ENCODE measurements around the gene HOXA7. TPM values are rescaled to one million over a fixed set of nuclear protein-coding genes. Genes with fewer than 3 reads are reported as not detected.

The HOXA7 gene
- total RNA-seq, 4 donors from 2014 or later, result 2.8 to 4.3 (median 3.6) TPM

DNA sequence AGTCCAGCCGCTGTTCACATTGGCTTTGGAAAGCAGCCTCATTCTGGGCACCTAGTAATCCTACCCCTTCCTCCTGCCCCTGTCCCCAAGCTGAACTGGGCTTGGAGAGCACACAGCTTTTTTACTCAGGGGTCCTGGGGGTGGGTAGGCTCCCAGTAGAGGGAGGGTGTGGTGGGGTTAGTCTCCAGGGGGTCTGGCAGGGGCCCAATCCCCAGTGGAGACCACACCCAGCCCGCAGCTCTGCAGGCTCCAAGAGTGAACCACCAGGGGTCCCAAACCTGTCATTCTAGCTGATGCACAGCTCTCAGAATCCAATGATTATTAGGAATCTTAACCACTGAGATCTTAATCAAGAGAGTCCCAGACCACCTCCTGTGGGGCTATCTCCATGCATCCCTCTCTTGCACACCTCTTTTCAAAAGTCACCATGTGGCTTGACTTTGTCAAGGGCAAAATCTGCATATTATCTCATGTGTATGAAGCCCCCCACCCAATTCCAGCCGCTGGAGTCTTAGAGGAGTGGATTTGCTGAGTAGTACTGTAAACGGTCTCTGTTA lies 25.9 kb upstream of the HOXA7 start:
- TF ChIP-seq, protein P1, sequence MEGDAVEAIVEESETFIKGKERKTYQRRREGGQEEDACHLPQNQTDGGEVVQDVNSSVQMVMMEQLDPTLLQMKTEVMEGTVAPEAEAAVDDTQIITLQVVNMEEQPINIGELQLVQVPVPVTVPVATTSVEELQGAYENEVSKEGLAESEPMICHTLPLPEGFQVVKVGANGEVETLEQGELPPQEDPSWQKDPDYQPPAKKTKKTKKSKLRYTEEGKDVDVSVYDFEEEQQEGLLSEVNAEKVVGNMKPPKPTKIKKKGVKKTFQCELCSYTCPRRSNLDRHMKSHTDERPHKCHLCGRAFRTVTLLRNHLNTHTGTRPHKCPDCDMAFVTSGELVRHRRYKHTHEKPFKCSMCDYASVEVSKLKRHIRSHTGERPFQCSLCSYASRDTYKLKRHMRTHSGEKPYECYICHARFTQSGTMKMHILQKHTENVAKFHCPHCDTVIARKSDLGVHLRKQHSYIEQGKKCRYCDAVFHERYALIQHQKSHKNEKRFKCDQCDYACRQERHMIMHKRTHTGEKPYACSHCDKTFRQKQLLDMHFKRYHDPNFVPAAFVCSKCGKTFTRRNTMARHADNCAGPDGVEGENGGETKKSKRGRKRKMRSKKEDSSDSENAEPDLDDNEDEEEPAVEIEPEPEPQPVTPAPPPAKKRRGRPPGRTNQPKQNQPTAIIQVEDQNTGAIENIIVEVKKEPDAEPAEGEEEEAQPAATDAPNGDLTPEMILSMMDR (IDR thresholded peaks at IDR 0.05; ENCODE audit: low read depth), result no peak

DNA sequence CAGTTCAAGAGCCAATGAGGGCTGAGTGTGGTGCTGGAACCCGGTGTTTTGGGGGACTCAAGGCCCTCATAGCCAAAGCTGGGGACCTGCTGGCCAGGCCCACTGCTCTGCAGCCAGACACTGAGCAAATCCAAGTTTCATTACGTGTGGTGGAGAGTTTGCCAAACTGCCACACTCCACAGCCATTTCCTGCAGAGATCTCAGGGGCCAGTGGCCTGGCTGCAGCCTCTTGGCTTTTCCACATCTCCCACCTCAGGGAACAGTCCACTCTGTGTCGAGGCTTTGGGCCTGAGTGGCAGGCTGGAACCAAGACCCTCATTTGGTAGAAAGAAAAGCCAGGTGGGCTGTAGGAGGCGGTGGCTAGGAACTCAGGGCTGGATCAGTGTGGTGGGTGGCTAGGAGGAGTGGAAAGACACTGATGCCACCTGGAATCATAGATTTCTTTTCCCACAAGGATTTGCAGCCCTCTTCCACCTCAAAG lies 25.4 kb upstream of the HOXA7 start:
- TF ChIP-seq, protein P1 (IDR thresholded peaks at IDR 0.05; ENCODE audit: low read depth), result no peak

DNA sequence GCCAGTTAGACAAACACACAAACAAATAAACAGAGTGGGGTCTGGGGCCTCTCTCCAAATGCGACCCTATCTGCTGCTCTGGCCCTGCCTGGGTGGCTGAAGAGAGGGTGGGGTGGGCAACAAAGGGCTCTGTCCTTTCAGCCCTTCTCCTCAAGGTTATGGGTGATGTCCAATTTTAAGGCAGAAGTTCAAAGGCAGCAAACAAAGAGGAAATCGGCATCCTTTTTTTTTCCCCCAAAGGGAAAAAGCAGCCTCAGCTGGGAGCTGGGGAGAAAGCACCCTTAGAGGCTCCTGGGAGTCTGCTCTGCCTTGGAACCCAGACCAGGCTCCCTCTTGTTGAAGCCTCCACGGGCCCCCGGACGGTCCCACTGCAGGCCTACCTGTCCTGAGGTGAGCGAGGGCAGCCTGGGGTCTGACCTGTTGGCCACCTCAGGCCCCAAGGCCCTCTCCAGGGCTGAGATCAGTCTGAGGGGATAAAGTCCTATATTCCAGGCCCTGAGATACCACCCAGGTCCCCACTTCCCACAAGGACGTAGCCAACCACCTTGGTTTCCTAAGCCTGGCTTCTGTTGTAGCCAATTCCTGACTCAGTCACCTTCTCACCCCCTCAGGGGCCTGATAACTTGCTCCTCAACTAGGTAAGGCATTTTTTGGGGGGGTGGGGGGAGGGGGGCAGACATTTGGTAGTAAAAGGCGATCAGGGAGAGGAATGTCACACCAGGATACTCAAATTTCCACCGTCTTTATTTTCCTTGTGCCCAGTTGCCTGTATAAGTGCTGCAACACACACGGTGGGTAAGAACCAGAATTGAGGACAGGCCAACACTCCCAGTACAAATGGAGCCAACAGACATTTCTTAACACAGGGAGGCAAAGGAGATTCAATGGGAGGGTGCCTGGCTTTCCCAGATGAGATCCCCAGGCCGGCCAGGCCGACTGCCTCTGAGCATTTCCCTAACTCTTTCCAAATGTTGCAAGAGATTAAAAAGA lies 24.3 kb upstream of the HOXA7 start:
- TF ChIP-seq, protein P1 (IDR thresholded peaks at IDR 0.05; ENCODE audit: low read depth), result no peak

DNA sequence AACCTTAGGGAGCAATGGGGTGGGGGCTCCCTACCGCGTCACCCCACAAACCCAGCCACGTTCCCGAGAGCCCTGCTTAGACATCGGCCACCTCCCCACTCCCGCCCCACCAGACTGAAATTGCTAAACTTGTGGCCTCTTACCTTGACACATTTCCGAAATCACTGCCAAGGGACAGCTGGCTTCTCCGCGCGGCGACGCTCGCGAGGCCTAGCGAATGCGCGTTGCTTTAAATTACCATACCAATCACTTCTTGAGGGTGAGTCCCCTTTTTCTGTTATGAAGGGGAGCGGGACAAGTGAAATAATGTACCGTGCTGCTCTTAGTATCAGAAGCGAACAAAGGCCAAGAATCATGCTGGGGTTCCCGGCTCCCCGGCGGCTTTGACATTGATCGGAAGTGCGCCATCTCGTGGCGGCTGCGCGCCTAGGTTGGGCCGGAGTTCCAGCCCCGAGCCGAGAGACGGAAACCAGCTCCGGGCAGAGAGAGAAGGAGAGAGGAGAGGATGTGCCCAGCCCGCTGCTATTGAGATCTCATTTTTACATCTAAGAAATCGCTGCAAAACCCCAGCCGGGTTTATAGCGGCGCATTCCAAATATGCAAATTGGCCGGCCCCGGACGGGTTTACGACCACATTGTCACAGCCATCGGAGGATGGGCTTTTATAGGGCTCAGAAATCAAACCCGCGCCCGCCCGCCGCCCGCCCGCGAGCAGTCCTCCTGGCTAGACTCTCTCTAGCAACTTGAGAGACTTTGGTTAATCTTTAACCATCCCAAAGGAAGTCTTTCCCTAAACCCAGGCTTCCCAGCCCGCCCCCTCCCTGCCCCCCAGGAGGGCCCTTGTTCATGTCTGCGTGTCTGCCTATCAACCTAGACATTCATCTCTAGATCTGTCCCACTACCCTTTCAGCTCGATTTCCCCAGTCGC lies 23.3 kb upstream of the HOXA7 start:
- TF ChIP-seq, protein P1 (IDR thresholded peaks at IDR 0.05; ENCODE audit: low read depth), result no peak

DNA sequence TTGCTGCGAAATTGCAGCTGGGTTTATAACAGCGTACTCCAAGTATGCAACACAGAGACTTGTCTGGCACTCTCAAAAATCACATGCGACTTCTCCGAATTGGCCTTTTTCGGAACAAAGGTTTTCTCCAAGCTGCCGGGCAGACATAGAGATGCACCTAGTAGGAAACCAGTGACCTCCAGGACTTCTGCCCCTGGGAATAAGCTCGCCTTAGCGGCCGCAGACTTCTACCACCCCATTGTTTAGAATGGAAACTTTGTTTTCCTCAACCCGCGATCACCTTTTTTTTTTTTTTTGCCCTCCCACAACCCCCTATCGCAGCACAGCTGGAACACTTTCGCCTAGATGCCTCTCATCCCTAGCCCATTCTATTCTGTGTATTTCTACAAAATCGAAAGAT lies 22.6 kb upstream of the HOXA7 start:
- TF ChIP-seq, protein P1 (IDR thresholded peaks at IDR 0.05; ENCODE audit: low read depth), result no peak

DNA sequence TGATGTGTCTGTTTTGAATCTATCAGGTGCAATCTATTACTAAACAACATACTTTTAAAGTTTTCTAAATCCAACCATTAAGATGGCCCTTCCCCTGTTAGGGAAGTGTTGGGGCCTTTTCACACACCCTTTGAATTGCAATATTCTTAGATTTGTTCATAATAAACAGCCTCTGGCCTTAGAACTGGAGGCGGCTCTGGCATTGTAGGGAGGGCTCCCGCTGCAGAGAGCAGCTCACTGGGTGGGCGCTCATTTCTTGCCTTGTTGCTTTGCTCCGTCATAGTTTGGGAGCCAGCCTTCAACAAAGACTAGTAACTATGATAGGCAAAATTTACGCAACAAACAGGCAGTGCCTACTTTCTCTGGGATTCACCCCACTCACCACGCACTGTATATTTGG lies 21.9 kb upstream of the HOXA7 start:
- TF ChIP-seq, protein P1 (IDR thresholded peaks at IDR 0.05; ENCODE audit: low read depth), result no peak

Measured in subcutaneous adipose tissue (tissue), 4 donors.